Natural killer cell (primary cell): Measurements from ENCODE around the gene IQSEC1. TPM values are rescaled to one million over a fixed set of nuclear protein-coding genes. Genes with fewer than 3 reads are reported as not detected.
A peak's percentile ranks its signal among the peaks of the same experiment; 100 is the strongest.

Source experiments
- ATAC-seq, 3 donors: fragments of 150-1000 bp in 2 of 3; fragments of 200-7000 bp in 1 of 3; cut with Tn5 transposase; 1 replicate in 1 of 3; 2 replicates in 2 of 3; pipeline ENCODE4 v1.10.0; 2021; ENCODE audit warnings: mild to moderate bottlenecking in 2 of 3, moderate library complexity in 2 of 3
- DNase-seq, 2 donors: peaks; one replicate each; pipeline versions ENCODE4 v3.0.0 to v3.0.0-alpha.2; 2013 to 2021; ENCODE audit warnings: mixed read lengths in 1 of 2
- H3K27ac ChIP-seq: one replicate; pipeline ENCODE4 v1.5.1; 2013; ENCODE audit warnings: mild to moderate bottlenecking, low read length
- H3K27me3 ChIP-seq: one replicate; pipeline ENCODE4 v1.6.1; 2013; ENCODE audit warnings: low read length; ENCODE audit not compliant: control insufficient read depth, insufficient read depth
- H3K36me3 ChIP-seq: one replicate; pipeline ENCODE4 v1.6.1; 2013; ENCODE audit warnings: low read length; ENCODE audit not compliant: control insufficient read depth, insufficient read depth
- H3K4me1 ChIP-seq: one replicate; pipeline ENCODE4 v1.6.1; 2013; ENCODE audit warnings: low read length; ENCODE audit not compliant: control insufficient read depth, insufficient read depth
- H3K4me3 ChIP-seq: one replicate; pipeline ENCODE4 v1.5.1; 2013; ENCODE audit warnings: low read length
- H3K9me3 ChIP-seq: one replicate; pipeline ENCODE4 v1.6.1; 2013; ENCODE audit warnings: low read length; ENCODE audit not compliant: control insufficient read depth, insufficient read depth
- H3K27ac Mint-ChIP-seq, 2 donors: one replicate each; pipeline ENCODE4 v1.8.0; 2022; ENCODE audit warnings: mild to moderate bottlenecking in 2 of 2, mixed read lengths in 2 of 2, moderate library complexity in 1 of 2
- H3K27me3 Mint-ChIP-seq, 2 donors: one replicate each; pipeline ENCODE4 v1.8.0; 2022; ENCODE audit warnings: low read depth in 2 of 2, mixed read lengths in 2 of 2
- H3K36me3 Mint-ChIP-seq: one replicate; pipeline ENCODE4 v1.8.0; 2022; ENCODE audit warnings: mixed read lengths
- H3K4me1 Mint-ChIP-seq, 2 donors: one replicate each; pipeline ENCODE4 v1.8.0; 2022; ENCODE audit warnings: mixed read lengths in 2 of 2
- H3K4me3 Mint-ChIP-seq: one replicate; pipeline ENCODE4 v1.8.0; 2022; ENCODE audit warnings: mild to moderate bottlenecking, moderate library complexity, mixed read lengths
- H3K9me3 Mint-ChIP-seq, 2 donors: one replicate each; pipeline ENCODE4 v1.8.0; 2022; ENCODE audit warnings: mixed read lengths in 2 of 2
- WGBS: methylation state at CpG from one replicate; pipeline ENCODE4 v1.1.7; 2013; ENCODE audit warnings: missing lambda C conversion rate; ENCODE audit not compliant: insufficient coverage; 5-methylcytosine and 5-hydroxymethylcytosine counted together
- intact Hi-C: fragments of 100-400 bp; cut with micrococcal nuclease; formaldehyde crosslinking; loops from one replicate; pipeline ENCODE4 v1.14.2; 2022
- total RNA-seq, 4 donors: library from RNA; stranded (reverse); fragments of 120-200 nt in 1 of 4; gene quantifications; one replicate each; pipeline versions ENCODE4 v1.2.3 to v1.2.4, GENCODE V29; 2013 to 2022
- TF ChIP-seq, protein P1 (sequence below): fragments of 200-600 bp; IDR thresholded peaks from one replicate; pipeline ENCODE4 v1.8.0; 2022; ENCODE audit warnings: antibody characterized with exemption

Gene IQSEC1
- total RNA-seq, 3 donors from 2014 or later (not counting 1 experiment from before 2014, with no cell fraction given) = 124 to 189 (median 138) TPM

- TF ChIP-seq, protein P1, sequence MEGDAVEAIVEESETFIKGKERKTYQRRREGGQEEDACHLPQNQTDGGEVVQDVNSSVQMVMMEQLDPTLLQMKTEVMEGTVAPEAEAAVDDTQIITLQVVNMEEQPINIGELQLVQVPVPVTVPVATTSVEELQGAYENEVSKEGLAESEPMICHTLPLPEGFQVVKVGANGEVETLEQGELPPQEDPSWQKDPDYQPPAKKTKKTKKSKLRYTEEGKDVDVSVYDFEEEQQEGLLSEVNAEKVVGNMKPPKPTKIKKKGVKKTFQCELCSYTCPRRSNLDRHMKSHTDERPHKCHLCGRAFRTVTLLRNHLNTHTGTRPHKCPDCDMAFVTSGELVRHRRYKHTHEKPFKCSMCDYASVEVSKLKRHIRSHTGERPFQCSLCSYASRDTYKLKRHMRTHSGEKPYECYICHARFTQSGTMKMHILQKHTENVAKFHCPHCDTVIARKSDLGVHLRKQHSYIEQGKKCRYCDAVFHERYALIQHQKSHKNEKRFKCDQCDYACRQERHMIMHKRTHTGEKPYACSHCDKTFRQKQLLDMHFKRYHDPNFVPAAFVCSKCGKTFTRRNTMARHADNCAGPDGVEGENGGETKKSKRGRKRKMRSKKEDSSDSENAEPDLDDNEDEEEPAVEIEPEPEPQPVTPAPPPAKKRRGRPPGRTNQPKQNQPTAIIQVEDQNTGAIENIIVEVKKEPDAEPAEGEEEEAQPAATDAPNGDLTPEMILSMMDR = no peak
- Mint-ChIP-seq H3K9me3 (no peaks in the 10 kb centered on the region), H3K36me3 (no peaks in the 10 kb centered on the region), H3K4me1 (peaks cover 36 to 53% of the 10 kb centered on the region in 2 donors), H3K4me3 (no peak overlapping the region), H3K27me3 (no peaks in the 10 kb centered on the region), H3K27ac (peak overlapping the region; percentile 8 to 67)
- H3K9me3 ChIP-seq = no peaks in the 10 kb centered on the region
- H3K27ac ChIP-seq = peak overlapping the region; percentile 72
- intact Hi-C loops = loop anchor here (10.0 kb wide), 1 partner anchor 52 kb away; no protein-coding TSS in a partner anchor
- H3K4me3 ChIP-seq = no peak overlapping the region
- H3K27me3 ChIP-seq = no peaks in the 10 kb centered on the region
- H3K36me3 ChIP-seq = no peaks in the 10 kb centered on the region
- 73% methylated on average over 14 of the region's 15 CpGs for WGBS
- DNase-seq (no peak), ATAC-seq (no peak)
- H3K4me1 ChIP-seq = peaks cover 39% of the 10 kb centered on the region
Observed at GRCh38 chr3:13046569-13047274, 26.5 kb downstream of the IQSEC1 start.

DNA sequence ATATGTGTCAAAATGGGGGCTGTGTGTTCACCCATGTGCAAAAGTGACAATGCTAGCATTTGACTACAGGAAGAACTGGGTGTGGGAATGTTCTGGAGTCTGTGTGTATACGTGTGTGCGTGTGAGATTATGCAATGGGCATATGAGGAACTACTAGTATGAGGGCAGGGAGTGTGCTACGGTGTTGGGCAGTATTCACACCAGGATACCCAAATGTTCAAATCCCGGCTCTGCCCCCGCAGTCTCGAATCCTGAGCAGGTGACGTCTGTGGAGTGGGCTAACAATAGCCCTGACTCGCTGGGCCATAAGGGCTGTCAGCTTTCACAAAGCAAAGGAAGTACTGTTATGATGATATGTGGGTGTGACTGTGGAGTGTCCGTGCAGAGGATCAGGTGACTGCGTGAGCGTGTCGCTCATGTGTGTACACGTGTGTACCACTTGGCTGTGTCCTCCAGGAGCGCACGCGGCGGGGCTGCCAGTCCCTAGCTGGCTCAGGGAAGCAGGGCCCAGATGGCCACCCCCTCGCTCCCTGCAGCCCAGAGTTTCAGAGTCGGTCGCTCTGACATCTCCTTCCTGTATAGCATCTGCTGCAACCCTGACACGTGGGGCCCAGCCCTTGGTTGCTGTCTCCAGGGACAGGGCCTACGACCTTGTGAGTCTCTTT, 27.2 kb downstream of the IQSEC1 start:
- peak overlapping the region; percentile 8 to 67 for H3K27ac Mint-ChIP-seq
- TF ChIP-seq, protein P1 = no peak
- H3K9me3 Mint-ChIP-seq = no peaks in the 10 kb centered on the region
- intact Hi-C loops = loop anchor here (10.0 kb wide), 1 partner anchor 51 kb away; no protein-coding TSS in a partner anchor
- Histone ChIP-seq H3K4me3 (no peak overlapping the region), H3K9me3 (no peaks in the 10 kb centered on the region), H3K36me3 (no peaks in the 10 kb centered on the region), H3K4me1 (peaks cover 46% of the 10 kb centered on the region), H3K27ac (peak overlapping the region; percentile 72), H3K27me3 (no peaks in the 10 kb centered on the region)
- no peaks in the 10 kb centered on the region for H3K27me3 Mint-ChIP-seq
- 51% methylated on average over 22 of the region's 22 CpGs for WGBS
- peaks cover 41 to 54% of the 10 kb centered on the region in 2 donors for H3K4me1 Mint-ChIP-seq
- ATAC-seq (peak; percentile 19 to 59 (median 56)), DNase-seq (peak in 1 of 2 donors; percentile 30)
- no peaks in the 10 kb centered on the region for H3K36me3 Mint-ChIP-seq
- peak overlapping the region; percentile 42 for H3K4me3 Mint-ChIP-seq

DNA sequence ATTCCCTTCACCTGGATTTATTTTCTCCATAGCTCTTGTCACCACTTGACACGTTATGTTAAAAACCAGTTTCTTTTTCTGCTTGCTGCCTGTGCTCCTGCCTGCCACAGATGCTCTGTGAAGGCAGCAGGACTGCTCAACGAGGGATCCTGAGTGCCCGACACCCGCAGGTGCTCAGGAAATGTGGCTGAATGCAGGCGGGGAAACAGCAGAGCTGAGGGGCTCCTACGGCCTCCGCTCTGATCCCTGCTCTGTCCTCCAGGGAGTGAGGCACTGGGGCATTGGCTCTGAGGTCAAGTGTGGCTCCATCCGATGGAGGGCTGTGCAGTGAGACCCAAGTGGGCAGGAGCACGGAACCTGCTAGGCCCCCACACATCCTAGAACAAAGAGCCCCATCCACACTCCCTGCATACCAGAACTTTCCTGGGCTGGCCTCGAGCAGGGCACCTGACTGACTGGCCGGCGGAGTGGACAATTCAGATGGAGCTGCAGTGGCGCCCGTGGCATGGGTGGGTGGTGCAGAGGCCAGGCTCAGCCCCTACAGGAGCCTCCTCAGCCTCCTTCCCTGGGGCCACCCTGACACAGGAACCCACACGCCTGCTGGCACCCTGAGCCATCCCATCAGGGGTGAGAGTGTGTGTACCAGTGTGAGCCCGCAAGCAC, 27.9 kb downstream of the IQSEC1 start:
- WGBS = 68% methylated on average over 16 of the region's 16 CpGs
- Histone ChIP-seq H3K27ac (peak overlapping the region; percentile 72), H3K4me1 (peaks cover 52% of the 10 kb centered on the region), H3K4me3 (no peak overlapping the region), H3K27me3 (no peaks in the 10 kb centered on the region), H3K36me3 (no peaks in the 10 kb centered on the region), H3K9me3 (no peaks in the 10 kb centered on the region)
- TF ChIP-seq, protein P1 = no peak
- Mint-ChIP-seq H3K36me3 (no peaks in the 10 kb centered on the region), H3K9me3 (no peaks in the 10 kb centered on the region), H3K4me1 (peaks cover 48 to 60% of the 10 kb centered on the region in 2 donors), H3K27me3 (no peaks in the 10 kb centered on the region), H3K4me3 (no peak overlapping the region), H3K27ac (peak overlapping the region; percentile 8 to 67)
- ATAC-seq (peak in 1 of 3 donors; percentile 22), DNase-seq (no peak)
- intact Hi-C loops = loop anchor here (10.0 kb wide), 1 partner anchor 51 kb away; no protein-coding TSS in a partner anchor
